H1 (cell line): ENCODE data around the gene CPEB3. TPM values are rescaled to one million over a fixed set of nuclear protein-coding genes. Genes with fewer than 3 reads are reported as not detected.

Source experiments
- CTCF ChIA-PET: fragments of 300-600 bp; sonication (Branson Sonifier 250); formaldehyde crosslinking; loops from one replicate; lab custom pipeline; 2021; ENCODE audit not compliant: partially characterized antibody; lab: Charles Lee
- POLR2A ChIA-PET: fragments of 300-600 bp; sonication (Branson Sonifier 250); formaldehyde crosslinking; loops from one replicate; lab custom pipeline; 2021; ENCODE audit warnings: inconsistent platforms; ENCODE audit not compliant: partially characterized antibody; lab: Charles Lee
- DNase-seq, 2 experiments: peaks; one replicate each; pipeline versions ENCODE4 v3.0.0 to v3.0.0-alpha.2; 2010 to 2022; ENCODE audit warnings: low spot score in 2 of 2, low read depth in 1 of 2, mixed read lengths in 1 of 2
- FAIRE-seq: peaks from 2 replicates; lab custom pipeline; 2011; peaks lifted over from hg19 to GRCh38; lab: Jason Lieb, UNC
- H2AFZ ChIP-seq: 2 replicates; pipeline ENCODE4 v1.8.1; 2012; ENCODE audit warnings: low read length, inconsistent platforms
- H2AK5ac ChIP-seq: 2 replicates; pipeline ENCODE4 v1.6.1; 2013; ENCODE audit warnings: low read depth, low read length
- H2BK120ac ChIP-seq: replicated peaks from 2 replicates; pipeline ENCODE3; 2013; ENCODE audit warnings: low read depth, low read length, inconsistent platforms
- H2BK12ac ChIP-seq: 2 replicates; pipeline ENCODE4 v1.6.1; 2013; ENCODE audit warnings: low read depth, low read length
- H2BK15ac ChIP-seq: 2 replicates; pipeline ENCODE4 v1.6.1; 2013; ENCODE audit warnings: low read length
- H2BK20ac ChIP-seq: 2 replicates; pipeline ENCODE4 v1.6.1; 2013; ENCODE audit warnings: low read length
- H2BK5ac ChIP-seq: 2 replicates; pipeline ENCODE4 v1.6.1; 2013; ENCODE audit warnings: low read depth, low read length
- H3K14ac ChIP-seq: 2 replicates; pipeline ENCODE4 v1.6.1; 2013; ENCODE audit warnings: inconsistent platforms; ENCODE audit not compliant: insufficient read length
- H3K18ac ChIP-seq: 2 replicates; pipeline ENCODE4 v1.6.1; 2013; ENCODE audit warnings: low read length; ENCODE audit errors: extremely low read depth
- H3K23ac ChIP-seq: 2 replicates; pipeline ENCODE4 v1.6.1; 2013; ENCODE audit warnings: inconsistent platforms; ENCODE audit not compliant: insufficient read length
- H3K23me2 ChIP-seq: 2 replicates; pipeline ENCODE4 v1.6.1; 2013; ENCODE audit warnings: low read depth, low read length
- H3K27ac ChIP-seq: 2 replicates; pipeline ENCODE4 v1.6.1; 2011; ENCODE audit warnings: low read depth, low read length, inconsistent platforms
- H3K27me3 ChIP-seq, 4 experiments: replicated peaks in 1 of 4; 1 replicate in 1 of 4; 2 replicates in 3 of 4; pipeline versions ENCODE4 v1.6.1 to v1.8.1; 2011 to 2013; ENCODE audit warnings: low read length in 3 of 4, mild to moderate bottlenecking in 3 of 4, inconsistent platforms in 2 of 4, mixed read lengths in 2 of 4, moderate library complexity in 1 of 4; ENCODE audit not compliant: control insufficient read depth in 3 of 4, insufficient read depth in 3 of 4; ENCODE audit errors: extremely low read depth in 1 of 4
- H3K36me3 ChIP-seq, 4 experiments: 2 replicates each; pipeline versions ENCODE4 v1.6.1 to v1.8.1; 2011 to 2013; ENCODE audit warnings: mild to moderate bottlenecking in 4 of 4, low read length in 3 of 4, moderate library complexity in 2 of 4, control low read depth in 1 of 4, inconsistent platforms in 1 of 4; ENCODE audit not compliant: insufficient read depth in 4 of 4, control insufficient read depth in 2 of 4
- H3K4ac ChIP-seq: replicated peaks from 2 replicates; pipeline ENCODE3; 2013; ENCODE audit warnings: low read length, low read depth, mixed read lengths, inconsistent platforms; ENCODE audit not compliant: insufficient read length
- H3K4me1 ChIP-seq, 4 experiments: replicated peaks in 1 of 4; 1 replicate in 1 of 4; 2 replicates in 3 of 4; pipeline versions ENCODE4 v1.6.1 to v1.8.1; 2011 to 2013; ENCODE audit warnings: low read length in 3 of 4, inconsistent platforms in 2 of 4, mixed read lengths in 1 of 4; ENCODE audit not compliant: insufficient read depth in 4 of 4, control insufficient read depth in 3 of 4
- H3K4me2 ChIP-seq, 2 experiments: 2 replicates each; pipeline versions ENCODE4 v1.6.1 to v1.8.1; 2011 to 2013; ENCODE audit warnings: low read depth in 2 of 2, low read length in 2 of 2, control low read depth in 1 of 2, inconsistent platforms in 1 of 2, mild to moderate bottlenecking in 1 of 2; ENCODE audit not compliant: insufficient read depth in 1 of 2
- H3K4me3 ChIP-seq, 4 experiments: fragments of 200-600, 300-600 bp in 1 of 4; sonication (generic), shearing (Covaris generic), sonication (Bioruptor Twin) in 1 of 4; 2 replicates each; pipeline versions ENCODE4 v1.5.1 to v1.8.1; 2011 to 2016; ENCODE audit warnings: low read length in 4 of 4, low read depth in 3 of 4, control low read depth in 2 of 4, inconsistent platforms in 2 of 4, mild to moderate bottlenecking in 2 of 4, mixed read lengths in 1 of 4, moderate library complexity in 1 of 4; ENCODE audit not compliant: insufficient read depth in 2 of 4; ENCODE audit errors: extremely low read depth in 1 of 4
- H3K56ac ChIP-seq: replicated peaks from 2 replicates; pipeline ENCODE3; 2013; ENCODE audit warnings: low read depth, mild to moderate bottlenecking, mixed read lengths, low read length, inconsistent platforms; ENCODE audit not compliant: insufficient read length
- H3K79me1 ChIP-seq: 2 replicates; pipeline ENCODE4 v1.6.1; 2013; ENCODE audit warnings: low read depth, low read length, control low read depth
- H3K79me2 ChIP-seq, 2 experiments: 2 replicates each; pipeline versions ENCODE4 v1.6.1 to v1.8.1; 2012 to 2013; ENCODE audit warnings: low read length in 2 of 2, mild to moderate bottlenecking in 2 of 2, inconsistent platforms in 1 of 2; ENCODE audit not compliant: insufficient read depth in 2 of 2, control insufficient read depth in 1 of 2
- H3K9ac ChIP-seq, 4 experiments: replicated peaks in 1 of 4; 1 replicate in 1 of 4; 2 replicates in 3 of 4; pipeline versions ENCODE4 v1.6.1 to v1.8.1; 2011 to 2013; ENCODE audit warnings: low read depth in 3 of 4, low read length in 3 of 4, control low read depth in 2 of 4, mild to moderate bottlenecking in 2 of 4, moderate library complexity in 2 of 4, inconsistent platforms in 1 of 4; ENCODE audit errors: extremely low read depth in 1 of 4
- H3K9me3 ChIP-seq, 2 experiments: 2 replicates each; pipeline versions ENCODE4 v1.6.1 to v1.8.1; 2012 to 2013; ENCODE audit warnings: mild to moderate bottlenecking in 2 of 2, moderate library complexity in 2 of 2, control low read depth in 1 of 2, inconsistent platforms in 1 of 2, low read depth in 1 of 2, low read length in 1 of 2, mixed read lengths in 1 of 2; ENCODE audit not compliant: insufficient read depth in 2 of 2
- H4K20me1 ChIP-seq, 2 experiments: replicated peaks in 1 of 2; 2 replicates each; pipeline versions ENCODE3 to v1.8.1; 2011 to 2013; ENCODE audit warnings: inconsistent platforms in 2 of 2, low read length in 2 of 2, mild to moderate bottlenecking in 1 of 2; ENCODE audit not compliant: insufficient read depth in 2 of 2, control insufficient read depth in 1 of 2
- H4K5ac ChIP-seq: 2 replicates; pipeline ENCODE4 v1.6.1; 2013; ENCODE audit warnings: low read length, low read depth, mixed read lengths, inconsistent platforms; ENCODE audit not compliant: insufficient read length
- H4K8ac ChIP-seq: 2 replicates; pipeline ENCODE4 v1.8.0; 2013; ENCODE audit warnings: mild to moderate bottlenecking, moderate library complexity, low read length, inconsistent platforms; ENCODE audit not compliant: insufficient read depth; ENCODE audit errors: extremely low read depth
- H4K91ac ChIP-seq: replicated peaks from 2 replicates; pipeline ENCODE3; 2013; ENCODE audit warnings: low read length, mixed read lengths, inconsistent platforms; ENCODE audit not compliant: insufficient read length
- BCL11A ChIP-seq, 2 experiments: IDR thresholded peaks; one replicate each; pipeline ENCODE4 v1.6.1; 2011; ENCODE audit warnings: low read depth in 2 of 2, low read length in 2 of 2, mild to moderate bottlenecking in 2 of 2
- CTCF ChIP-seq, 3 experiments: IDR thresholded peaks; 1 replicate in 2 of 3; 2 replicates in 1 of 3; pipeline versions ENCODE4 v1.5.1 to v1.6.1; 2011; ENCODE audit warnings: low read length in 3 of 3, mild to moderate bottlenecking in 3 of 3, inconsistent platforms in 2 of 3, low read depth in 1 of 3, moderate library complexity in 1 of 3; ENCODE audit not compliant: insufficient read depth in 1 of 3; ENCODE audit errors: control extremely low read depth in 1 of 3
- EZH2 ChIP-seq: fragments of 200-600 bp; sonication (generic); IDR thresholded peaks from 2 replicates; pipeline ENCODE4 v1.7.1; 2012; ENCODE audit warnings: low read depth, mild to moderate bottlenecking, moderate library complexity, low read length, inconsistent platforms; ENCODE audit not compliant: severe bottlenecking
- FOSL1 ChIP-seq: IDR thresholded peaks from 2 replicates; pipeline ENCODE4 v1.6.1; 2011; ENCODE audit warnings: mild to moderate bottlenecking, low read depth, low read length, moderate library complexity; ENCODE audit not compliant: insufficient read depth
- KDM1A ChIP-seq: fragments of 200-600, 300-600 bp; sonication (generic); IDR thresholded peaks from 2 replicates; pipeline ENCODE4 v1.7.1; 2016; ENCODE audit warnings: mild to moderate bottlenecking, low read length, borderline replicate concordance
- KDM5A ChIP-seq: fragments of 200-600 bp; IDR thresholded peaks from 2 replicates; pipeline ENCODE4 v1.7.1; 2012; ENCODE audit warnings: mild to moderate bottlenecking, low read length, inconsistent platforms, mixed read lengths
- RNF2 ChIP-seq: fragments of 200-900, 300-1000 bp; sonication (generic); IDR thresholded peaks from 2 replicates; pipeline ENCODE4 v1.7.1; 2016; ENCODE audit warnings: borderline replicate concordance, low read depth, mild to moderate bottlenecking, antibody characterized with exemption, low read length; ENCODE audit not compliant: poor library complexity, severe bottlenecking; ENCODE audit errors: missing control alignments
- WGBS, 2 experiments: shearing (Covaris generic) in 1 of 2; methylation state at CpG; one replicate each; pipeline versions ENCODE4 v1.1.6 to v1.1.7; 2013 to 2015; ENCODE audit warnings: low lambda C conversion rate in 2 of 2, mixed read lengths in 2 of 2, inconsistent platforms in 1 of 2, low coverage in 1 of 2, missing lambda C conversion rate in 1 of 2; ENCODE audit not compliant: insufficient replicate concordance in 2 of 2, insufficient coverage in 1 of 2, insufficient read length in 1 of 2; ENCODE audit errors: extremely low coverage in 1 of 2, missing lambda C conversion rate in 1 of 2; 5-methylcytosine and 5-hydroxymethylcytosine counted together
- polyA plus RNA-seq, 7 experiments: library from polyadenylated mRNA; depleted of rRNA in 3 of 7; stranded (reverse) in 5 of 7; unstranded in 2 of 7; fragments of >200 nt in 5 of 7; fragments of 200-250 nt in 2 of 7; gene quantifications; 1 replicate in 5 of 7; 2 replicates in 1 of 7; 4 replicates in 1 of 7; pipeline versions ENCODE4 v1.2.1 to v1.2.3, GENCODE V29; 2011 to 2013; ENCODE audit warnings: missing spikeins in 2 of 7, mixed read lengths in 2 of 7
- total RNA-seq: library from RNA; stranded (reverse); fragmentation: NEBNext Ultra II Directional; extraction: Animal tissue kit (Norgen Biotek cat#: 25700); gene quantifications from 2 replicates; pipeline ENCODE4 v1.2.1, GENCODE V29; 2021

Gene CPEB3
- total and polyA plus RNA-seq, 2 of the 8 experiments (the other 6 are each of a cell fraction or from before 2014, with no cell fraction given), result 0.39 to 1.7 TPM

- Histone ChIP-seq H3K27ac (no peak overlapping the region), H2AK5ac (no peak overlapping the region), H2AFZ (no peak overlapping the region), H4K91ac (no peak overlapping the region), H4K5ac (no peak overlapping the region), H3K4ac (no peak overlapping the region), H3K56ac (no peak overlapping the region), H3K27me3 (no peaks in the 10 kb centered on the region), H3K79me1 (no peaks in the 10 kb centered on the region), H3K79me2 (no peaks in the 10 kb centered on the region), H3K14ac (no peak overlapping the region), H3K9me3 (no peaks in the 10 kb centered on the region), H2BK120ac (no peak overlapping the region), H3K23ac (no peak overlapping the region), H2BK15ac (no peak overlapping the region), H2BK20ac (no peak overlapping the region), H2BK5ac (no peak overlapping the region), H3K23me2 (no peaks in the 10 kb centered on the region), H3K4me3 (no peak overlapping the region), H3K18ac (no peak overlapping the region), H3K9ac (no peak overlapping the region), H4K8ac (no peak overlapping the region), H3K36me3 (peaks cover 5 to 29% (median 11%) of the 10 kb centered on the region in 4 experiments; a peak in 7 of 8 replicates), H4K20me1 (no peaks in the 10 kb centered on the region), H3K4me1 (no peaks in the 10 kb centered on the region), H2BK12ac (no peak overlapping the region), H3K4me2 (no peak overlapping the region)
- whole genome bisulfite sequencing, 2 experiments, result 84% methylated on average over 3 of the region's 3 CpGs; no CpG with 5 or more reads in 1 of the 2 experiments
- no peak for TF ChIP-seq CTCF (IDR thresholded peaks at IDR 0.05; ENCODE audit: control extremely low read depth in 1 of 3, insufficient read depth in 1 of 3, low read depth in 1 of 3, low read length in 3 of 3)
- TF ChIP-seq EZH2, result no peak
- TF ChIP-seq BCL11A (IDR thresholded peaks at IDR 0.05; ENCODE audit: low read depth in 2 of 2, low read length in 2 of 2), result no peak
- no peak for TF ChIP-seq KDM1A
- TF ChIP-seq RNF2, result no peak
- TF ChIP-seq KDM5A, result no peak
- no peak for TF ChIP-seq FOSL1
- DNase-seq (no peak), FAIRE-seq (no peak)
- ChIA-PET POLR2A (no interaction called here), CTCF (no interaction called here)
Observed at GRCh38 chr10:92001581-92001980, 289.3 kb downstream of the CPEB3 start.
